ENCODE measurements around the gene PIGN.

DNA sequence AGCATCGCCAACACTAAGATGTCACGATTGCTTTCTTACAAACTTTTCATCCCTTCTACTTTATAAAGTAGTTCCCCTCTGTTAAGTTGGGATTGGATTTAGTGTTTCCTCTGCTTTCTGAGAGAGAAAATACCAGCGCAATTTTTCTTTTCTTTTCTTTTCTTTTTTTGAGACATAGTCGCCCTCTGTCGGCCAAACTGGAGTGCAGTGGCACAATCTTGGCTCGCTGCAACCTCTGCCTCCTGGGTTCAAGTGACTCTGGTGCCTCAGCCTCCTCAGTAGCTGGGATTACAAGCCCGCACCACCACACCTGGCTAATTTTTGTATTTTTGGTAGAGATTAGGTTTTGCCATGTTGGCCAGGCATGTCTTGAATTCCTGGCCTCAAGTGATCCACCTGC is 9.2 kb upstream of the PIGN start:
- TF ChIP-seq, protein P1, sequence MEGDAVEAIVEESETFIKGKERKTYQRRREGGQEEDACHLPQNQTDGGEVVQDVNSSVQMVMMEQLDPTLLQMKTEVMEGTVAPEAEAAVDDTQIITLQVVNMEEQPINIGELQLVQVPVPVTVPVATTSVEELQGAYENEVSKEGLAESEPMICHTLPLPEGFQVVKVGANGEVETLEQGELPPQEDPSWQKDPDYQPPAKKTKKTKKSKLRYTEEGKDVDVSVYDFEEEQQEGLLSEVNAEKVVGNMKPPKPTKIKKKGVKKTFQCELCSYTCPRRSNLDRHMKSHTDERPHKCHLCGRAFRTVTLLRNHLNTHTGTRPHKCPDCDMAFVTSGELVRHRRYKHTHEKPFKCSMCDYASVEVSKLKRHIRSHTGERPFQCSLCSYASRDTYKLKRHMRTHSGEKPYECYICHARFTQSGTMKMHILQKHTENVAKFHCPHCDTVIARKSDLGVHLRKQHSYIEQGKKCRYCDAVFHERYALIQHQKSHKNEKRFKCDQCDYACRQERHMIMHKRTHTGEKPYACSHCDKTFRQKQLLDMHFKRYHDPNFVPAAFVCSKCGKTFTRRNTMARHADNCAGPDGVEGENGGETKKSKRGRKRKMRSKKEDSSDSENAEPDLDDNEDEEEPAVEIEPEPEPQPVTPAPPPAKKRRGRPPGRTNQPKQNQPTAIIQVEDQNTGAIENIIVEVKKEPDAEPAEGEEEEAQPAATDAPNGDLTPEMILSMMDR (IDR thresholded peaks at IDR 0.05; ENCODE audit: low read depth, low read length) = peak; percentile 27
- TF ChIP-seq POLR2A (IDR thresholded peaks at IDR 0.05; ENCODE audit: extremely low read depth, insufficient read length) = no peak
